Loucy (cell line): ENCODE results near the gene ADCY5.

Experiments
- H2AFZ ChIP-seq: fragments of 200-600 bp; sonication (generic); 2 replicates; pipeline ENCODE4 v1.6.0; 2016; ENCODE audit warnings: antibody characterized with exemption, mild to moderate bottlenecking, low read length, moderate library complexity
- H3F3A ChIP-seq: fragments of 200-600 bp; 2 replicates; pipeline ENCODE4 v1.6.0; 2016; ENCODE audit warnings: antibody characterized with exemption, low read depth, mild to moderate bottlenecking
- H3K27me3 ChIP-seq: fragments of 200-600 bp; sonication (generic); 2 replicates; pipeline ENCODE4 v1.6.1; 2014; ENCODE audit warnings: low read length, mild to moderate bottlenecking; ENCODE audit not compliant: insufficient read depth, poor library complexity, severe bottlenecking
- H3K36me3 ChIP-seq: fragments of 200-600 bp; sonication (generic); 2 replicates; pipeline ENCODE4 v1.6.1; 2016; ENCODE audit warnings: low read length; ENCODE audit not compliant: insufficient read depth
- H3K4me1 ChIP-seq: fragments of 200-600 bp; sonication (generic); 2 replicates; pipeline ENCODE4 v1.5.1; 2014; ENCODE audit warnings: low read length, mild to moderate bottlenecking; ENCODE audit not compliant: insufficient read depth, poor library complexity, severe bottlenecking
- H3K4me2 ChIP-seq: fragments of 200-600 bp; sonication (generic); 2 replicates; pipeline ENCODE4 v1.6.0; 2014; ENCODE audit warnings: antibody characterized with exemption, low read length, low read depth, mild to moderate bottlenecking; ENCODE audit not compliant: poor library complexity, severe bottlenecking
- H3K4me3 ChIP-seq: fragments of 200-600 bp; sonication (generic); 2 replicates; pipeline ENCODE4 v1.5.1; 2014; ENCODE audit warnings: low read length, mild to moderate bottlenecking, mixed read lengths; ENCODE audit not compliant: poor library complexity, severe bottlenecking
- H3K79me2 ChIP-seq: fragments of 200-600 bp; sonication (generic); 2 replicates; pipeline ENCODE4 v1.6.1; 2014; ENCODE audit warnings: low read length; ENCODE audit not compliant: insufficient read depth
- H3K9ac ChIP-seq: fragments of 200-600 bp; sonication (generic); 2 replicates; pipeline ENCODE4 v1.6.0; 2014; ENCODE audit warnings: mild to moderate bottlenecking, low read depth, low read length, moderate library complexity; ENCODE audit not compliant: poor library complexity, severe bottlenecking
- H3K9me2 ChIP-seq: fragments of 200-600 bp; sonication (generic); replicated peaks from 2 replicates; pipeline ENCODE4 v1.6.1; 2016; ENCODE audit warnings: low read depth, low read length, mixed read lengths
- H3K9me3 ChIP-seq: fragments of 200-600 bp; sonication (generic); 2 replicates; pipeline ENCODE4 v1.6.1; 2014; ENCODE audit warnings: mild to moderate bottlenecking, antibody characterized with exemption, low read length, low read depth; ENCODE audit not compliant: insufficient read depth
- H4K20me1 ChIP-seq: fragments of 200-600 bp; sonication (generic); 2 replicates; pipeline ENCODE4 v1.6.0; 2014; ENCODE audit warnings: antibody characterized with exemption, low read length, mild to moderate bottlenecking; ENCODE audit not compliant: insufficient read depth, poor library complexity, severe bottlenecking
- CTCF ChIP-seq: fragments of 200-600 bp; sonication (generic); conservative IDR thresholded peaks from 2 replicates; pipeline ENCODE4 v1.5.1; 2014; ENCODE audit warnings: mild to moderate bottlenecking, antibody characterized with exemption, low read length
- EZH2phosphoT487 ChIP-seq: fragments of 200-600 bp; IDR thresholded peaks from 2 replicates; pipeline ENCODE4 v1.6.1; 2018; ENCODE audit warnings: antibody characterized with exemption, mild to moderate bottlenecking, moderate library complexity, borderline replicate concordance

The ADCY5 gene

GRCh38 chr3:123367467-123368154 lies 81.3 kb downstream of the ADCY5 start:
- Histone ChIP-seq H3K79me2 (no peaks in the 10 kb centered on the region), H2AFZ (no peak overlapping the region), H3K36me3 (no peaks in the 10 kb centered on the region), H3F3A (no peaks in the 10 kb centered on the region), H3K27me3 (no peaks in the 10 kb centered on the region), H3K4me1 (no peaks in the 10 kb centered on the region), H3K9me3 (no peaks in the 10 kb centered on the region), H3K9me2 (no peaks in the 10 kb centered on the region), H3K9ac (no peak overlapping the region), H4K20me1 (no peaks in the 10 kb centered on the region), H3K4me2 (no peak overlapping the region), H3K4me3 (no peak overlapping the region)
- TF ChIP-seq EZH2phosphoT487 (no peak), CTCF (no peak)

GRCh38 chr3:123365450-123366143 lies 83.3 kb downstream of the ADCY5 start:
- H3K4me2 ChIP-seq = no peak overlapping the region

GRCh38 chr3:123361071-123361470 lies 87.8 kb downstream of the ADCY5 start:
- H3K9ac ChIP-seq = no peak overlapping the region
- no peaks in the 10 kb centered on the region for H3K4me1 ChIP-seq
- no peak overlapping the region for H3K4me3 ChIP-seq
- H2AFZ ChIP-seq = no peak overlapping the region
- no peaks in the 10 kb centered on the region for H3K36me3 ChIP-seq
- H3K4me2 ChIP-seq = no peak overlapping the region
- no peaks in the 10 kb centered on the region for H3F3A ChIP-seq
- TF ChIP-seq EZH2phosphoT487 (no peak), CTCF (peak; percentile 58)
- no peaks in the 10 kb centered on the region for H3K9me2 ChIP-seq
- no peaks in the 10 kb centered on the region for H3K27me3 ChIP-seq
- no peaks in the 10 kb centered on the region for H3K79me2 ChIP-seq
- no peaks in the 10 kb centered on the region for H4K20me1 ChIP-seq
- no peaks in the 10 kb centered on the region for H3K9me3 ChIP-seq

More at GRCh38 chr3:123365450-123366143, 83.3 kb downstream of the ADCY5 start:
- Histone ChIP-seq H3K9me2 (no peaks in the 10 kb centered on the region), H3K4me1 (no peaks in the 10 kb centered on the region), H3K4me3 (no peak overlapping the region), H2AFZ (no peak overlapping the region), H4K20me1 (no peaks in the 10 kb centered on the region), H3K79me2 (no peaks in the 10 kb centered on the region), H3F3A (no peaks in the 10 kb centered on the region), H3K9ac (no peak overlapping the region), H3K27me3 (no peaks in the 10 kb centered on the region), H3K9me3 (no peaks in the 10 kb centered on the region), H3K36me3 (no peaks in the 10 kb centered on the region)
- TF ChIP-seq EZH2phosphoT487 (no peak), CTCF (peak; percentile 59)
